VCaP (cell line): Measurements from ENCODE around the gene TBX4.
A peak's percentile ranks its signal among the peaks of the same experiment; 100 is the strongest.
"Not testable (repeated sequence)": the region's sequence is repeated elsewhere in the genome, so short reads cannot be mapped to it uniquely, and the experiment has no call there.

Source experiments
- H3K27ac ChIP-seq: fragments of 450-650 bp; 2 replicates; pipeline ENCODE4 v1.5.1; 2017
- TF ChIP-seq, protein P1 (sequence below): fragments of 450-650 bp; conservative IDR thresholded peaks from 2 replicates; pipeline ENCODE4 v1.5.1; 2017; ENCODE audit warnings: mild to moderate bottlenecking, moderate library complexity

TBX4 gene

DNA sequence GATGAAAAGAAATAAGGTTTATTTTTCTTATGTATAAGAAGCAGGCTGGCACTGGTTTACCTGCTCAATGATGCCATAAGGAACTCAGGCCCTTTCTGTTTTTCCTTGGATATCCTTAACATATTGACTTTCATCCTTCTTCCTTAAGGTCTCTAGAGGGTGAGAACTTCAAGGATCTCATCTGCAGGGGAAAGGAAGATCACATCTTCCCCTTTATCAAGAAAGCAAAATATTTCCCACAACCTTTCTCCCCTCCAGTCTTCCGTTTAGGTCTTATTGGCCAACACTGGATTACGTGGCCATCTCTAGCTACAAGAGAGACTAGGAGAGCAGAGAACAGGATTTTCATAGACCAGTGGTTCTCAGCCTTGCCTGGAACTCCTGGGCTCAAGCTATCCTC is 4.2 kb upstream of the TBX4 start:
- TF ChIP-seq, protein P1, sequence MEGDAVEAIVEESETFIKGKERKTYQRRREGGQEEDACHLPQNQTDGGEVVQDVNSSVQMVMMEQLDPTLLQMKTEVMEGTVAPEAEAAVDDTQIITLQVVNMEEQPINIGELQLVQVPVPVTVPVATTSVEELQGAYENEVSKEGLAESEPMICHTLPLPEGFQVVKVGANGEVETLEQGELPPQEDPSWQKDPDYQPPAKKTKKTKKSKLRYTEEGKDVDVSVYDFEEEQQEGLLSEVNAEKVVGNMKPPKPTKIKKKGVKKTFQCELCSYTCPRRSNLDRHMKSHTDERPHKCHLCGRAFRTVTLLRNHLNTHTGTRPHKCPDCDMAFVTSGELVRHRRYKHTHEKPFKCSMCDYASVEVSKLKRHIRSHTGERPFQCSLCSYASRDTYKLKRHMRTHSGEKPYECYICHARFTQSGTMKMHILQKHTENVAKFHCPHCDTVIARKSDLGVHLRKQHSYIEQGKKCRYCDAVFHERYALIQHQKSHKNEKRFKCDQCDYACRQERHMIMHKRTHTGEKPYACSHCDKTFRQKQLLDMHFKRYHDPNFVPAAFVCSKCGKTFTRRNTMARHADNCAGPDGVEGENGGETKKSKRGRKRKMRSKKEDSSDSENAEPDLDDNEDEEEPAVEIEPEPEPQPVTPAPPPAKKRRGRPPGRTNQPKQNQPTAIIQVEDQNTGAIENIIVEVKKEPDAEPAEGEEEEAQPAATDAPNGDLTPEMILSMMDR, result no peak
- H3K27ac ChIP-seq, result no peak overlapping the region

DNA sequence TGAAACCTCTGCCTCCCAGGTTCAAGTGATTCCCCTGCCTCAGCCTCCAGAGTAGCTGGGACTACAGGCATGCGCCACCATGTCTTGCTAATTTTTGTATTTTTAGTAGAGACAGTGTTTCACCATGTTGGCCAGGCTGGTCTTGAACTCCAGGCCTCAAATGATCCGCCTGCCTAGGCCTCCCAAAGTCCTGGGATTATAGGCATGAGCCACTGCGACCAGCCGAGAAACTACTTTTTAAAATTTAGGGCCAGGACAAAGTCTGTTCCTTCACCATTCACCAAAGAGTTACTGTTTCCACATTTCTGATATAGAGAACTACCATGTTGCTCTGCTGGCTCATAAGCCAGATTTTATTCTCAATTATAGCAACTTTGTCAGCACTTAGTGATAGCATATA is 3.1 kb upstream of the TBX4 start:
- H3K27ac ChIP-seq, result not testable (repeated sequence)

DNA sequence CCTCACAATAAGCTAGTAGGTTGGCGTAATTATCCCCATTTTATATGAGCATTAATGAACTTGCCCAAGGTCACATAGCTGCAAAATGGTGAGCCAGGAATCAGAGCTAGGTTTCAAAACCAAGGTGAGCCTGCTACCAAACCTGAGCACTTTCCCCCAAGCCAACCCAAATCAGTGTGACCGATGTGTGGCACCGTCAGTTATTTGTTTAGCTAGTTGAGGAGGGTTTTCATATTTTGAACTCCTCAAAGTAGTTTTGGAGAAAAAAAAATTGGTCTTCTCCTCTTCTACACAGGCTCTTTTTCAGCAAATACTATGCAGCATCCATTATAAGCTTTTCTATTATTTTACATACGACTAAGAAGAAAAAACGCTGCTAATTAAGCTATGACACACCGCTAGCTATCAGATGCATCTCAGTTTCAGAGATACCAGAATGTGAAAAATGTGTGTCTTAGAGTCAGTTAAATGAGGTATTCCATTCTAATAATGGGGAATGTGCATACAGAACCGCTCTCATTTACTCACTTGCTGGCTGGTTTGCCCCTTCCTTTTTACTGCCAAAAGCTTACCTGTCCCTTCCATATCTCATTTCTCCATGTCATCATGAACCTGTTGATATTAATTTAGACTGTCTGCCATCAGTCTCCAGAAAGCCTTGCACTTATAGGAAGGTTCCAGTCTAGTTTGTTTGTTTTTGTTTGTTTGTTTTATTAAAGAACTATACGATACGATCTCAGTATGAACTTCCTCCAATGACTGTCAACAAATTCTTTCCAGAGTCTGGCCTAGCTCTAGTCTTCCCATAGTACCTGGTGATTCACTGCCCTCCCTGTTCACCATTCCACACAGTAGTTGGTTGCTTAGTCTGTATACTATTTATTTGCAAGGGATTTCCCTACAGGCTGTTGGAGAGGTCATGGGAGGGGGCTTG is 2.2 kb upstream of the TBX4 start:
- peak overlapping the region; percentile 10; the same call in 1 of the 2 replicates for H3K27ac ChIP-seq
- TF ChIP-seq, protein P1, result no peak

DNA sequence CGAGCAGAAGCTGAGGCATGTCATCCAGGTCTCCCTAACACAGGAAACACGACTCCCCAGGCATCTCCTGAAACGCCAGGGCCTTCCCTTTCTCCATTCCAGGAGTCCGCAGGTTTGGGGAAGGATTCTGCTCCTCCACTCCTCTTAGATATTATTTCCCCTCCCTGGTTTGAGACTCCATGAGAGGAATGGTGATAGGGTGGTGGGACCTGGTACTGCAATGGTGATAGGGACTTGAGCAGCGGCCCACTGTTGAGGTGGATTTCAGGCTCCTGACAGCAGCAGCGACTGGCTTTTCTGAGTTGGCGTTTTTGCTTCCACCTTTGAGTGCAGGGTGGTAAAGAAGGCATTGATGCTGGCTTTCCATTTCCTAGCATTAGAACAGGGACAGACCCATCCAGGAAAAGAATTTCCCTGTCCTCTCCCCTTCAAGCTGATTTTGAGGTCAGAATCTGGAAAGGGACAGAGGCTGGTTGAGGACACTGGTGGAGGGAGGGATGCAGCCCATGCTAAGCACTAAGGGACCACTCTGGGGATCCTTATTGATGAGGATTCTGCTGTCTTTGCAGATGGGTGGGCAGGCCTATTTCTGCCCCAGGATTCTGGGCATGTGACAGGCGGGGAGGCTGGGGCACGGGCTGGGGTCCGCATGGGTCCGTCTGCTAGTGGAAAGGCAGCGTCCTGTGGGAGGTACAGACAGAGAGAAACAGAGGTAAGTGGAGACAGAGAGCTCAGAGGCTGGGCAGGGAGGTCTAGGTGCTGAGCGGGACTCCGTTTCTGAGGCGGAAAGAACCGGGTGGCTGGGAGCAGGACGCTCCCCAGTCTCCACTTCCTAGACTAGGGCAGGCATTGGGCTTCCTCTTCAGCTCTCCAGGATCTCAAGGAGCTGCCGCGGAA is 1.3 kb upstream of the TBX4 start:
- H3K27ac ChIP-seq, result peak overlapping the region; percentile 10; the same call in 1 of the 2 replicates
- TF ChIP-seq, protein P1, result no peak

DNA sequence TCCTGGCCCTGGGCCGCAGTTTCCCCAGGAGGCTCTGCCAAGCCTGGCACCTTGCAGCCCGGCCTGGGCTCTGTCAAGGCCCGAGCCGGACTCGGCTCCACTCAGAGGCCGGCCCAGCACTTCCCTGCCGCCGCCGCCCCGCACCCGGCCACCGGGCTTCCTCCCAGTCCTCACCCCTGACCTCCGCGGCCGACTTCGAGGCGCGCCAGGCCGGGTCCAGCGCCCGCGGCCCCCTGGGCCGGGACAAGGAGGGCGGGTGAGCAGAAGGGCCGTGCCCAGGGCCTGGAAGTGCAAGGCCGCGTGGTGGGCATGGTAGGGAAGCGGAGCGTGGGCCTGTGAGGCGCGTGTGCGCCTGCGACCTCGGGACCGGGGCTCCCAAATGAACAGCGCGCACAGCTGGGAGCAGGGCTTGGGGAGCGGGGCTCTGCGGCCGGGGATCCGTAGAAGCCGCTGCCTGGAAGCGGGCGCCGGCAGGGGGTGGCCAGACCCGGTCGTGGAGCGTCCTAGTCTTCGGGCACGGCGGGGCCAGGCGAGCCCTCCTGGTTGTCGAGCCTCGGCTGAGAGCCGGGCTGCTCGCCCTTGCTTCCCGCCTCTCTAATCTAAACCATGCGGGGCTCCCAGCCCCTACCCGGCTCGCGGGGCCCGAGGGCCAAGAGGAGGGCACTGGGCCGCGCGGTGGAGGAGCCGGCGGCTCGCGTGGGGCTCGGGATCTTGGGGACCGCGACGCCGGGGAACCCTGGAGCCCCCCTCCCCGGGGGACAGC is 503 bp upstream of the TBX4 start:
- no peak overlapping the region for H3K27ac ChIP-seq
- TF ChIP-seq, protein P1, result no peak

DNA sequence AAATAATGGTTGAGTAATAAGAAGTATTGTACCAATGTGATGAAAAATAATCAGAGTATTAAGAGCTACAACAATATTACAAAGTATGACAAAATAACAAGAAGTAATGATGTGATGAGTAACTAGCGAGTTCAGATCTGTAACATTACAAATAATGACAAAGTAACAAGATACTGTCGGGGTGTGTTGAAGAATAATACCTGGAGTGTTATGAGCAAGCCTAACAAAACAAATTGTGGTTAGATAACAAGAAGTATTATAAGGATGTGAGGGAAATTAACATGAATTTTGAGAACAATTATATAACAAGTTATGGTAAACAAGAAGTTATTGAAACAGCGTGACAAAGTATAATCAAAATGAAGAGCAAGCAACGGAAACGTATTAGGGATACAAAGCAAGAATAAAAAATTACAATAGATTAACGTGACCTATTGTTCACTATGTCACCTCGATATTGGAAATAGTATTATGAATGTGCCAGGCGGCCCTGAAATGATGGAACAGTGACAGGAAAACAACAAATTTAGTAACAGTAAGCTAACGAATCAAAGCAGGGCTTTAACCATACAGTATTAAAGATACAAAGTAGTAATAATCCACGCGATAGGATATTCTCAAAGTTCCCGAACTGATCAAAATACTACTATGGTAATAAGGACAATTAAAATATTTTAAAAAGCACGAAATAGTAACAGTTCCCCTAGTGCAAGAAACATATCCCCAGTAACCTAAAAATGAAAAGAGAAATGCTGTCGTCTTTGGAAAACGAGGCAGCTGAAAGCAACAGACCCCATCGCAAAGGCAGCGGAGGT is 1.6 kb downstream of the TBX4 start:
- TF ChIP-seq, protein P1, result no peak
- H3K27ac ChIP-seq, result no peak overlapping the region
